Neural progenitor cell (in vitro differentiated cells): ENCODE measurements around the gene ITCH.

ENCODE experiments used
- CTCF ChIP-seq: fragments of 200-600 bp; sonication (generic); IDR thresholded peaks from 2 replicates; pipeline ENCODE4 v1.5.1; 2017; ENCODE audit warnings: antibody characterized with exemption, mild to moderate bottlenecking
- EZH2 ChIP-seq: fragments of 200-600 bp; sonication (generic); IDR thresholded peaks from 2 replicates; pipeline ENCODE4 v1.6.1; 2017; ENCODE audit warnings: antibody characterized with exemption, mild to moderate bottlenecking, moderate library complexity

GRCh38 chr20:34388678-34389077 lies 25.6 kb downstream of the ITCH start:
- TF ChIP-seq CTCF (no peak), EZH2 (no peak)
